CD4-positive, alpha-beta memory T cell (primary cell): ENCODE data around the gene CNTN4. TPM values are rescaled to one million over a fixed set of nuclear protein-coding genes. Genes with fewer than 3 reads are reported as not detected.

Experiments used
- CTCF ChIA-PET: fragments of 350-600 bp; sonication (Branson Sonifier 250); formaldehyde crosslinking; loops from one replicate; lab custom pipeline; 2021; ENCODE audit warnings: inconsistent platforms; ENCODE audit not compliant: partially characterized antibody; lab: Charles Lee
- POLR2A ChIA-PET: fragments of 350-600 bp; sonication (Branson Sonifier 250); formaldehyde crosslinking; loops from one replicate; lab custom pipeline; 2021; ENCODE audit not compliant: partially characterized antibody; lab: Charles Lee
- DNase-seq, 5 donors: peaks; one replicate each; pipeline versions ENCODE4 v3.0.0 to v3.0.0-alpha.2; 2020 to 2022; ENCODE audit warnings: mixed read lengths in 1 of 5
- H3K27ac ChIP-seq: one replicate; pipeline ENCODE4 v1.7.0; 2013; ENCODE audit warnings: low read depth, low read length
- H3K27me3 ChIP-seq: 2 replicates; pipeline ENCODE4 v1.7.0; 2013; ENCODE audit warnings: mild to moderate bottlenecking, low read length, moderate library complexity; ENCODE audit not compliant: insufficient read depth
- H3K36me3 ChIP-seq: 2 replicates; pipeline ENCODE4 v1.7.0; 2013; ENCODE audit warnings: mild to moderate bottlenecking, low read length, moderate library complexity; ENCODE audit not compliant: insufficient read depth
- H3K4me1 ChIP-seq: 2 replicates; pipeline ENCODE4 v1.7.0; 2013; ENCODE audit warnings: mild to moderate bottlenecking, low read length, moderate library complexity; ENCODE audit not compliant: insufficient read depth
- H3K4me3 ChIP-seq, 2 donors: one replicate each; pipeline ENCODE4 v1.7.0; 2013; ENCODE audit warnings: low read length in 2 of 2, mild to moderate bottlenecking in 1 of 2
- H3K9me3 ChIP-seq, 2 donors: one replicate each; pipeline ENCODE4 v1.7.0; 2013; ENCODE audit warnings: low read length in 2 of 2, control low read depth in 1 of 2; ENCODE audit not compliant: control insufficient read depth in 1 of 2
- H3K27ac Mint-ChIP-seq, 7 donors: one replicate each; pipeline ENCODE4 v1.8.0; 2020 to 2021; ENCODE audit warnings: mixed read lengths in 7 of 7, mild to moderate bottlenecking in 6 of 7, inconsistent platforms in 3 of 7, moderate library complexity in 3 of 7
- H3K27me3 Mint-ChIP-seq, 2 donors: one replicate each; pipeline ENCODE4 v1.8.0; 2020 to 2021; ENCODE audit warnings: mixed read lengths in 2 of 2
- H3K36me3 Mint-ChIP-seq, 2 donors: one replicate each; pipeline ENCODE4 v1.8.0; 2020 to 2021; ENCODE audit warnings: mixed read lengths in 2 of 2, inconsistent platforms in 1 of 2, mild to moderate bottlenecking in 1 of 2
- H3K4me1 Mint-ChIP-seq, 4 donors: one replicate each; pipeline ENCODE4 v1.8.0; 2020 to 2021; ENCODE audit warnings: mixed read lengths in 4 of 4, mild to moderate bottlenecking in 1 of 4
- H3K4me3 Mint-ChIP-seq, 8 donors: one replicate each; pipeline ENCODE4 v1.8.0; 2020 to 2021; ENCODE audit warnings: mixed read lengths in 8 of 8, mild to moderate bottlenecking in 7 of 8, moderate library complexity in 6 of 8, inconsistent platforms in 3 of 8
- H3K9me3 Mint-ChIP-seq, 8 donors: one replicate each; pipeline ENCODE4 v1.8.0; 2020 to 2021; ENCODE audit warnings: mixed read lengths in 8 of 8, mild to moderate bottlenecking in 5 of 8, inconsistent platforms in 3 of 8, moderate library complexity in 1 of 8
- intact Hi-C: fragments of 100-400 bp; cut with micrococcal nuclease; formaldehyde crosslinking; loops from one replicate; pipeline ENCODE4 v1.15.1; 2023
- polyA plus RNA-seq, 2 donors: library from polyadenylated mRNA; unstranded; fragments of 300-500 nt; fragmentation: Illumina TruSeq; gene quantifications; one replicate each; pipeline ENCODE4 v1.2.3, GENCODE V29; 2021
- total RNA-seq, 2 experiments: library from RNA; stranded (reverse); gene quantifications; one replicate each; pipeline ENCODE4 v1.2.3, GENCODE V29; 2021

The CNTN4 gene
- total and polyA plus RNA-seq, 4 experiments from 2014 or later: not detected

GRCh38 chr3:3064297-3064696 is 965.6 kb downstream of the CNTN4 start:
- Histone ChIP-seq H3K4me3 (no peak overlapping the region), H3K36me3 (no peaks in the 10 kb centered on the region), H3K9me3 (no peaks in the 10 kb centered on the region), H3K4me1 (no peaks in the 10 kb centered on the region), H3K27me3 (no peaks in the 10 kb centered on the region), H3K27ac (no peak overlapping the region)
- Mint-ChIP-seq H3K27ac (no peak overlapping the region), H3K27me3 (peaks cover 0 to 5% of the 10 kb centered on the region in 2 donors), H3K9me3 (no peaks in the 10 kb centered on the region), H3K4me3 (no peak overlapping the region), H3K4me1 (no peaks in the 10 kb centered on the region), H3K36me3 (no peaks in the 10 kb centered on the region)
- ChIA-PET POLR2A (no interaction called here), CTCF (no interaction called here)
- DNase-seq: no peak
- intact Hi-C loops: no loop called here

- Histone ChIP-seq H3K4me3 (no peak overlapping the region), H3K27me3 (no peaks in the 10 kb centered on the region), H3K9me3 (no peaks in the 10 kb centered on the region), H3K36me3 (no peaks in the 10 kb centered on the region), H3K4me1 (no peaks in the 10 kb centered on the region), H3K27ac (no peak overlapping the region)
- Mint-ChIP-seq H3K9me3 (no peaks in the 10 kb centered on the region), H3K27ac (no peak overlapping the region), H3K4me3 (no peak overlapping the region), H3K4me1 (no peaks in the 10 kb centered on the region), H3K27me3 (peaks cover 0 to 5% of the 10 kb centered on the region in 2 donors), H3K36me3 (no peaks in the 10 kb centered on the region)
- ChIA-PET POLR2A (no interaction called here), CTCF (no interaction called here)
- no peak for DNase-seq
- intact Hi-C loops: no loop called here
These were observed 967.2 kb downstream of the CNTN4 start for GRCh38 chr3:3065876-3066275.

DNA sequence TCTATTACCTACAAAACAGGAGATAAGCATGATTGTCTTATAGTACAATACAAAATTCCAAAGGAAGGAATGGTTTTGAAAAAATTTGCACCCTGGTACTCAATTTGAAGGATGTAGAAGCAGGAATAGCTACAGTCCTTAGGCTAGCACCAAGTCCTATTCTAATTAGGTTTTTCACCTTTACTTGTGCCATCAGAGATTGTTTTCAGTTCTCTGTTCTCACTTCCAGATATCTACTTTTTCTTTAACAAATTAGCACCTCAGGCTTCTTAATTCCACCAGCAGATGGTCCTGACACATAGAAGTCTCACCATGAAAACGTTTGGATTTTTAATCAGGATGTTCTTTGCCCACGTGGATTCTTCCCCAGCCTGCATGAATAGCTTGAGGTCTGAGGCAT is 967.7 kb downstream of the CNTN4 start:
- POLR2A ChIA-PET: no interaction called here
- CTCF ChIA-PET: no interaction called here
- H3K27ac ChIP-seq: no peak overlapping the region
- Mint-ChIP-seq H3K4me3 (no peak overlapping the region), H3K27me3 (peaks cover 0 to 5% of the 10 kb centered on the region in 2 donors), H3K9me3 (no peaks in the 10 kb centered on the region), H3K27ac (no peak overlapping the region), H3K4me1 (no peaks in the 10 kb centered on the region), H3K36me3 (no peaks in the 10 kb centered on the region)
- H3K4me1 ChIP-seq: no peaks in the 10 kb centered on the region
- H3K4me3 ChIP-seq: no peak overlapping the region
- intact Hi-C loops: no loop called here
- no peaks in the 10 kb centered on the region for H3K9me3 ChIP-seq
- no peaks in the 10 kb centered on the region for H3K27me3 ChIP-seq
- no peaks in the 10 kb centered on the region for H3K36me3 ChIP-seq
- no peak for DNase-seq

GRCh38 chr3:3066910-3067309 is 968.2 kb downstream of the CNTN4 start:
- no peaks in the 10 kb centered on the region for H3K27me3 ChIP-seq
- Mint-ChIP-seq H3K27ac (no peak overlapping the region), H3K4me1 (no peaks in the 10 kb centered on the region), H3K4me3 (no peak overlapping the region), H3K36me3 (no peaks in the 10 kb centered on the region), H3K27me3 (peaks cover 0 to 5% of the 10 kb centered on the region in 2 donors), H3K9me3 (no peaks in the 10 kb centered on the region)
- CTCF ChIA-PET: interaction anchor here (1.4 kb wide), 1 partner anchor 43 kb away, joined by 3 read pairs; the partner anchor contains the start of gene IL5RA
- DNase-seq: no peak
- POLR2A ChIA-PET: no interaction called here
- no peak overlapping the region for H3K4me3 ChIP-seq
- intact Hi-C loops: no loop called here
- H3K27ac ChIP-seq: no peak overlapping the region
- H3K4me1 ChIP-seq: no peaks in the 10 kb centered on the region
- no peaks in the 10 kb centered on the region for H3K9me3 ChIP-seq
- H3K36me3 ChIP-seq: no peaks in the 10 kb centered on the region

- no peaks in the 10 kb centered on the region for H3K36me3 ChIP-seq
- no peak overlapping the region for H3K4me3 Mint-ChIP-seq
- peaks cover 0 to 2% (median 0%) of the 10 kb centered on the region in 8 donors for H3K9me3 Mint-ChIP-seq
- CTCF ChIA-PET: interaction anchor here (1.4 kb wide), 1 partner anchor 42 kb away, joined by 3 read pairs; the partner anchor contains the start of gene IL5RA
- H3K4me1 Mint-ChIP-seq: no peaks in the 10 kb centered on the region
- no peaks in the 10 kb centered on the region for H3K27me3 ChIP-seq
- no peak for DNase-seq
- H3K9me3 ChIP-seq: no peaks in the 10 kb centered on the region
- H3K27ac Mint-ChIP-seq: no peak overlapping the region
- no peaks in the 10 kb centered on the region for H3K4me1 ChIP-seq
- H3K36me3 Mint-ChIP-seq: peaks cover 0 to 4% of the 10 kb centered on the region in 2 donors
- peaks cover 0 to 2% of the 10 kb centered on the region in 2 donors for H3K27me3 Mint-ChIP-seq
- POLR2A ChIA-PET: interaction anchor here (0.6 kb wide), 1 partner anchor 87 kb away, joined by 5 read pairs; no protein-coding TSS in a partner anchor
- no peak overlapping the region for H3K27ac ChIP-seq
- no peak overlapping the region for H3K4me3 ChIP-seq
- intact Hi-C loops: no loop called here
These were observed 969.8 kb downstream of the CNTN4 start for GRCh38 chr3:3068358-3068881.

DNA sequence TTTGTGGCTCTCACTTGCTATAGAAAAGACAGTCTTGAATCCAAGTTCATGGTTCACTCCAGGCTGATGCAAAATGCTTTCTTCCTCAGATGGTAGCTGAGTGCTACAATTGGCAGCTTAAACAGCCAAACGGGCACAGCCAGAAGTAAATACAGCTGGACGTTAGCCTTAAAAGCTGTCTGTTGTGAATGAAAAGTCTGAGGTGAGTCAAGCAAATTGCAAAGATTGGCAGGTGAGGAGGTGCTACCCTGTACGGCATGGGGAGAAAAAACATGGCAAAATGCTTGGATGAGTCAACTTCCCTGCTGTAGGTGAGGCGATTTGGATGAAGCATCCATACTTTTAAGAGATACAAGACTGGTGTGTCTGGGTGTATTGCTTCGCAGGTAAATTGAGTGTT is 971.1 kb downstream of the CNTN4 start:
- intact Hi-C loops: no loop called here
- Mint-ChIP-seq H3K4me3 (no peak overlapping the region), H3K9me3 (peaks cover 0 to 3% (median 0%) of the 10 kb centered on the region in 8 donors), H3K36me3 (peaks cover 0 to 5% of the 10 kb centered on the region in 2 donors), H3K27me3 (peaks cover 0 to 2% of the 10 kb centered on the region in 2 donors), H3K27ac (no peak overlapping the region), H3K4me1 (no peaks in the 10 kb centered on the region)
- Histone ChIP-seq H3K27ac (no peak overlapping the region), H3K9me3 (no peaks in the 10 kb centered on the region), H3K4me1 (no peaks in the 10 kb centered on the region), H3K36me3 (no peaks in the 10 kb centered on the region), H3K27me3 (no peaks in the 10 kb centered on the region), H3K4me3 (no peak overlapping the region)
- ChIA-PET POLR2A (no interaction called here), CTCF (no interaction called here)
- no peak for DNase-seq

GRCh38 chr3:3071136-3071535 is 972.5 kb downstream of the CNTN4 start:
- H3K9me3 Mint-ChIP-seq: peaks cover 0 to 3% (median 0%) of the 10 kb centered on the region in 8 donors
- H3K9me3 ChIP-seq: no peaks in the 10 kb centered on the region

More at GRCh38 chr3:3071136-3071535, 972.5 kb downstream of the CNTN4 start:
- H3K36me3 Mint-ChIP-seq: peaks cover 0 to 5% of the 10 kb centered on the region in 2 donors
- intact Hi-C loops: no loop called here
- CTCF ChIA-PET: interaction anchor here (1.5 kb wide), 1 partner anchor 16 kb away, joined by 4 read pairs; no protein-coding TSS in a partner anchor
- Histone ChIP-seq H3K27me3 (no peaks in the 10 kb centered on the region), H3K36me3 (no peaks in the 10 kb centered on the region), H3K4me3 (no peak overlapping the region), H3K27ac (no peak overlapping the region), H3K4me1 (no peaks in the 10 kb centered on the region)
- no peak overlapping the region for H3K4me3 Mint-ChIP-seq
- DNase-seq: no peak
- POLR2A ChIA-PET: no interaction called here
- H3K4me1 Mint-ChIP-seq: no peaks in the 10 kb centered on the region
- no peak overlapping the region for H3K27ac Mint-ChIP-seq
- no peaks in the 10 kb centered on the region for H3K27me3 Mint-ChIP-seq
